B cell (primary cell): ENCODE results near the gene FEM1C. TPM values are rescaled to one million over a fixed set of nuclear protein-coding genes. Genes with fewer than 3 reads are reported as not detected.

Experiments used
- ATAC-seq: fragments of 200-7000 bp; cut with Tn5 transposase; one replicate; pipeline ENCODE4 v1.10.0; 2021; ENCODE audit warnings: low read depth, mild to moderate bottlenecking, moderate number of reproducible peaks, moderate library complexity
- CTCF ChIA-PET: fragments of 350-600 bp; sonication (Branson Sonifier 250); formaldehyde crosslinking; loops from one replicate; lab custom pipeline; 2021; ENCODE audit warnings: antibody characterized with exemption, inconsistent platforms; lab: Charles Lee
- POLR2A ChIA-PET: fragments of 350-600 bp; sonication (Branson Sonifier 250); formaldehyde crosslinking; loops from one replicate; lab custom pipeline; 2021; ENCODE audit warnings: antibody characterized with exemption; lab: Charles Lee
- DNase-seq: peaks from one replicate; pipeline ENCODE4 v3.0.0; 2013
- H2AFZ ChIP-seq: 2 replicates; pipeline ENCODE4 v1.6.1; 2012; ENCODE audit warnings: mild to moderate bottlenecking, low read depth, low read length; ENCODE audit not compliant: insufficient read depth, poor library complexity, severe bottlenecking
- H3K27ac ChIP-seq, 2 donors: 1 replicate in 1 of 2; 2 replicates in 1 of 2; pipeline ENCODE4 v1.5.1; 2012 to 2013; ENCODE audit warnings: low read length in 2 of 2, mild to moderate bottlenecking in 2 of 2, moderate library complexity in 1 of 2
- H3K27me3 ChIP-seq, 4 experiments: fragments of 200-600 bp in 1 of 4; sonication (generic) in 1 of 4; replicated peaks in 1 of 4; 1 replicate in 2 of 4; 2 replicates in 2 of 4; pipeline versions ENCODE4 v1.6.1 to v1.7.0; 2013 to 2016; ENCODE audit warnings: low read length in 3 of 4, mild to moderate bottlenecking in 2 of 4, mixed read lengths in 1 of 4, moderate library complexity in 1 of 4; ENCODE audit not compliant: insufficient read depth in 4 of 4, control insufficient read depth in 3 of 4; ENCODE audit errors: control extremely low read depth in 1 of 4
- H3K36me3 ChIP-seq, 2 experiments: replicated peaks in 1 of 2; 1 replicate in 1 of 2; 2 replicates in 1 of 2; pipeline versions ENCODE4 v1.6.1 to v1.7.1; 2013; ENCODE audit warnings: low read length in 1 of 2; ENCODE audit not compliant: insufficient read depth in 2 of 2, control insufficient read depth in 1 of 2; ENCODE audit errors: control extremely low read depth in 1 of 2, extremely low read depth in 1 of 2
- H3K4me1 ChIP-seq, 2 donors: fragments of 200-600 bp in 1 of 2; sonication (generic) in 1 of 2; 1 replicate in 1 of 2; 2 replicates in 1 of 2; pipeline versions ENCODE4 v1.5.1 to v1.6.1; 2013 to 2017; ENCODE audit warnings: low read length in 2 of 2; ENCODE audit not compliant: control insufficient read depth in 2 of 2, insufficient read depth in 2 of 2
- H3K4me2 ChIP-seq: replicated peaks from 2 replicates; pipeline ENCODE3; 2012; ENCODE audit warnings: mild to moderate bottlenecking, low read depth, low read length; ENCODE audit not compliant: poor library complexity, severe bottlenecking
- H3K4me3 ChIP-seq, 5 experiments: fragments of 200-600 bp in 1 of 5; sonication (generic) in 1 of 5; 1 replicate in 3 of 5; 2 replicates in 2 of 5; pipeline versions ENCODE4 v1.5.1 to v1.7.0; 2011 to 2016; ENCODE audit warnings: low read length in 4 of 5, mild to moderate bottlenecking in 4 of 5, low read depth in 2 of 5, control low read depth in 1 of 5, moderate library complexity in 1 of 5; ENCODE audit not compliant: insufficient read depth in 1 of 5; ENCODE audit errors: control extremely low read depth in 1 of 5, extremely low read depth in 1 of 5
- H3K79me2 ChIP-seq: fragments of 200-600 bp; sonication (generic); one replicate; pipeline ENCODE4 v1.6.0; 2016; ENCODE audit warnings: low read length; ENCODE audit not compliant: control insufficient read depth, insufficient read depth
- H3K9ac ChIP-seq: fragments of 200-600 bp; sonication (generic); 2 replicates; pipeline ENCODE4 v1.6.1; 2017; ENCODE audit warnings: mild to moderate bottlenecking, low read length, moderate library complexity
- H3K9me3 ChIP-seq, 3 donors: one replicate each; pipeline versions ENCODE4 v1.6.1 to v1.7.1; 2013; ENCODE audit warnings: low read length in 2 of 3; ENCODE audit not compliant: control insufficient read depth in 2 of 3, insufficient read depth in 1 of 3; ENCODE audit errors: control extremely low read depth in 1 of 3
- H4K20me1 ChIP-seq: 2 replicates; pipeline ENCODE4 v1.6.0; 2012; ENCODE audit warnings: mild to moderate bottlenecking, low read length; ENCODE audit not compliant: insufficient read depth, control insufficient read depth, poor library complexity, severe bottlenecking
- H3K27ac Mint-ChIP-seq: one replicate; pipeline ENCODE4 v1.8.0; 2021; ENCODE audit warnings: mixed read lengths
- H3K27me3 Mint-ChIP-seq: one replicate; pipeline ENCODE4 v1.8.0; 2021; ENCODE audit warnings: mixed read lengths
- H3K4me1 Mint-ChIP-seq: one replicate; pipeline ENCODE4 v1.8.0; 2021; ENCODE audit warnings: mixed read lengths
- H3K4me3 Mint-ChIP-seq: one replicate; pipeline ENCODE4 v1.8.0; 2021; ENCODE audit warnings: mixed read lengths
- H3K9me3 Mint-ChIP-seq: one replicate; pipeline ENCODE4 v1.8.0; 2022; ENCODE audit warnings: mixed read lengths; ENCODE audit not compliant: insufficient read depth
- CTCF ChIP-seq: fragments of 200-600 bp; IDR thresholded peaks from one replicate; pipeline ENCODE4 v1.8.0; 2022; ENCODE audit warnings: antibody characterized with exemption, mild to moderate bottlenecking
- EZH2 ChIP-seq: IDR thresholded peaks from 2 replicates; pipeline ENCODE4 v1.6.1; 2012; ENCODE audit warnings: borderline replicate concordance, low read depth, mild to moderate bottlenecking, moderate library complexity, low read length; ENCODE audit not compliant: insufficient read depth, poor library complexity, severe bottlenecking
- WGBS: methylation state at CpG from one replicate; pipeline ENCODE4 v1.1.5; 2013; ENCODE audit warnings: missing lambda C conversion rate; ENCODE audit not compliant: insufficient coverage; 5-methylcytosine and 5-hydroxymethylcytosine counted together
- intact Hi-C: fragments of 100-400 bp; cut with micrococcal nuclease; formaldehyde crosslinking; loops from one replicate; pipeline ENCODE4 v1.10.0; 2022
- polyA plus RNA-seq: library from polyadenylated mRNA; depleted of rRNA; stranded (reverse); fragments of >200 nt; gene quantifications from 2 replicates; pipeline ENCODE4 v1.2.3, GENCODE V29; 2012
- total RNA-seq, 2 donors: library from RNA; stranded (reverse); fragments of 120-200 nt in 1 of 2; gene quantifications; 1 replicate in 1 of 2; 2 replicates in 1 of 2; pipeline versions ENCODE4 v1.2.3 to v1.2.4, GENCODE V29; 2013 to 2022

Gene FEM1C
- total and polyA plus RNA-seq, 2 donors (not counting 1 experiment from before 2014, with no cell fraction given): 14.9 to 18.7 TPM

- Histone ChIP-seq H3K27me3 (no peaks in the 10 kb centered on the region), H3K27ac (no peak overlapping the region), H4K20me1 (no peaks in the 10 kb centered on the region), H3K9me3 (peaks cover 0 to 4% (median 0%) of the 10 kb centered on the region in 3 donors), H3K4me2 (no peak overlapping the region), H3K4me3 (no peak overlapping the region), H3K9ac (no peak overlapping the region), H3K36me3 (no peaks in the 10 kb centered on the region), H3K79me2 (no peaks in the 10 kb centered on the region), H3K4me1 (no peaks in the 10 kb centered on the region), H2AFZ (no peak overlapping the region)
- ATAC-seq (no peak), DNase-seq (no peak)
- H3K4me3 Mint-ChIP-seq: no peak overlapping the region
- intact Hi-C loops: no loop called here
- no peaks in the 10 kb centered on the region for H3K27me3 Mint-ChIP-seq
- H3K9me3 Mint-ChIP-seq: no peaks in the 10 kb centered on the region
- ChIA-PET POLR2A (no interaction called here), CTCF (no interaction called here)
- no peak for TF ChIP-seq EZH2
- TF ChIP-seq CTCF: no peak
- H3K27ac Mint-ChIP-seq: no peak overlapping the region
- no CpG with 5 or more reads among the region's 4 CpGs for WGBS
- H3K4me1 Mint-ChIP-seq: no peaks in the 10 kb centered on the region
Measured at GRCh38 chr5:115558388-115558956, 13.9 kb upstream of the FEM1C start.

GRCh38 chr5:115557667-115558387 lies 13.3 kb upstream of the FEM1C start:
- intact Hi-C loops: no loop called here
- H3K4me3 Mint-ChIP-seq: no peak overlapping the region
- H3K36me3 ChIP-seq: no peaks in the 10 kb centered on the region
- no peak overlapping the region for H3K4me2 ChIP-seq
- ChIA-PET POLR2A (no interaction called here), CTCF (no interaction called here)
- no peaks in the 10 kb centered on the region for H3K79me2 ChIP-seq
- H4K20me1 ChIP-seq: no peaks in the 10 kb centered on the region
- H3K4me1 ChIP-seq: no peaks in the 10 kb centered on the region
- no peaks in the 10 kb centered on the region for H3K27me3 Mint-ChIP-seq
- DNase-seq (no peak), ATAC-seq (no peak)
- no peak overlapping the region for H3K27ac Mint-ChIP-seq
- peaks cover 0 to 4% (median 0%) of the 10 kb centered on the region in 3 donors for H3K9me3 ChIP-seq
- no peak overlapping the region for H3K27ac ChIP-seq
- no peak overlapping the region for H2AFZ ChIP-seq
- no peak for TF ChIP-seq CTCF
- TF ChIP-seq EZH2: no peak
- H3K27me3 ChIP-seq: no peaks in the 10 kb centered on the region
- WGBS: 55% methylated on average over 3 of the region's 3 CpGs
- H3K4me3 ChIP-seq: no peak overlapping the region
- no peaks in the 10 kb centered on the region for H3K9me3 Mint-ChIP-seq
- H3K4me1 Mint-ChIP-seq: no peaks in the 10 kb centered on the region
- no peak overlapping the region for H3K9ac ChIP-seq
